EH (cell line): ENCODE data around the gene RBAK.
A peak's percentile ranks its signal among the peaks of the same experiment; 100 is the strongest.
"Not testable (repeated sequence)": the region's sequence is repeated elsewhere in the genome, so short reads cannot be mapped to it uniquely, and the experiment has no call there.

Experiments used
- DNase-seq: peaks from one replicate; pipeline ENCODE4 v3.0.0-alpha.2; 2015; ENCODE audit warnings: low read depth

The RBAK gene

DNA sequence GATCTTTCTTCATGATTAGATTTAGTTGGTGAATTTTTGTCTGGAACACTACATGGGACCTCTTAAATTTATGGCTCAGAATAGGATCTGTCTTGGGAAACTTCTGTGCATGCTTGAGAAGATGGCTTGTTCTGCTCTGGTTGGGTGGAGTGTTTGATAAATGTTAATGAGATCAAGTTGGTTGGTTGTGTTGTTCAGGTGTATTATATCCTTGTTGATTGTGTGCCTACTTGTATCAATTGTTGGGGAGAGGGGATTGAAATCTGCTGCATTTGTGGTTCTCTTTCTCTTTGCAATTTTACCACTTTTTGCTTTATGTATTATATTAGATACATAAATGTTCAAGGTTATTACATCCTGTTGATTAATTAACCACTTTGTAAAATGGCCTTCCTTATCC is 6.1 kb downstream of the RBAK start:
- not testable (repeated sequence) for DNase-seq

DNA sequence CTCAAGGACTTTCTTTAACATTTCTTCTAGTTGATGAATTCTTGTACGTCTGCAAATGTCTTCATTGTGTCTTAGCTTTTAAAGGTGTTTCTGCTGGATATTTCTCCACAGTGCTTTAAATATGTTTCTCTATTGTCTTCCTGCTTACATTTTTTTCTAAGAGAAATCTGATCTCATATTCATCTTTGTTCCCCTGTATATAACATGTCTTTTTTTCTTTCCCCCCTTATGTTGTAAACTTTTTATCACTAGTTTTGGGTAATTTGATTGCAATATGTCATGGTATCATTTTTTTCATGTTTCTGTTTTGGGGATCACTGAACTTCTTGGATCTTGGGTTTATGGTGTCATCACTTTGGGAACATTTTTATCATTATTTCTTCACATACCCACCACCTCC is 7.5 kb downstream of the RBAK start:
- DNase-seq: no peak

DNA sequence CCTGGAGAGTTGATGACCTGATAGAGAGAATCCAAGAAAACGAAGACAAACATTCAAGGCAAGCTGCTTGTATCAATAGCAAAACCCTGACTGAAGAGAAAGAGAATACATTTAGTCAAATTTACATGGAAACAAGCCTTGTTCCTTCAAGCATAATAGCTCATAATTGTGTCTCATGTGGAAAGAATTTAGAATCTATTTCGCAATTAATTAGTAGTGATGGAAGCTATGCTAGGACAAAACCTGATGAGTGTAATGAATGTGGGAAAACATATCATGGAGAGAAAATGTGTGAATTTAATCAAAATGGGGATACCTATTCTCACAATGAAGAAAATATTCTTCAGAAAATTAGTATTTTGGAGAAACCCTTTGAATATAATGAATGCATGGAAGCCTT is 18.0 kb downstream of the RBAK start:
- peak; percentile 35 for DNase-seq

DNA sequence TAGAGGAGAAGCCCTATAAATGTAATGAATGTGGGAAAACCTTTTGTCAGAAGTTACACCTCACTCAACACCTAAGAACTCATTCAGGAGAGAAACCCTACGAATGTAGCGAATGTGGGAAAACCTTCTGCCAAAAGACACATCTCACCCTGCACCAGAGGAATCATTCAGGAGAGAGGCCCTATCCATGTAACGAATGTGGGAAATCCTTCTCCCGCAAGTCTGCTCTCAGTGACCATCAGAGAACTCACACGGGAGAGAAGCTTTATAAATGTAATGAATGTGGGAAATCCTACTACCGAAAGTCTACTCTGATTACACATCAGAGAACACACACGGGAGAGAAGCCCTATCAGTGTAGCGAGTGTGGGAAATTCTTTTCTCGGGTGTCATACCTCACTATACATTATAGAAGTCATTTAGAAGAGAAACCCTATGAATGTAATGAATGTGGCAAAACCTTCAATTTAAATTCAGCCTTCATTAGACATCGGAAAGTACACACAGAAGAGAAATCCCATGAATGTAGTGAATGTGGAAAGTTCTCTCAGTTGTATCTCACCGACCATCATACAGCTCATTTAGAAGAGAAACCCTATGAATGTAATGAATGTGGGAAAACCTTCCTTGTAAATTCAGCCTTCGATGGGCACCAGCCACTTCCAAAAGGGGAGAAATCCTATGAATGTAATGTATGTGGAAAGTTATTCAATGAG is 18.9 kb downstream of the RBAK start:
- DNase-seq: peak; percentile 16

DNA sequence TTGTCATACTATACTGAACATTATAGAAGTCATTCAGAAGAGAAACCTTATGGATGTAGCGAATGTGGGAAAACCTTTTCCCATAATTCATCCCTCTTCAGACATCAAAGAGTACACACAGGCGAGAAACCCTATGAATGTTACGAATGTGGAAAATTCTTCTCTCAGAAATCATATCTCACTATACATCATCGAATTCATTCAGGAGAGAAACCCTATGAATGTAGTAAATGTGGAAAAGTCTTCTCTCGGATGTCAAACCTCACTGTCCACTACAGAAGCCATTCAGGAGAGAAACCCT is 19.4 kb downstream of the RBAK start:
- no peak for DNase-seq

DNA sequence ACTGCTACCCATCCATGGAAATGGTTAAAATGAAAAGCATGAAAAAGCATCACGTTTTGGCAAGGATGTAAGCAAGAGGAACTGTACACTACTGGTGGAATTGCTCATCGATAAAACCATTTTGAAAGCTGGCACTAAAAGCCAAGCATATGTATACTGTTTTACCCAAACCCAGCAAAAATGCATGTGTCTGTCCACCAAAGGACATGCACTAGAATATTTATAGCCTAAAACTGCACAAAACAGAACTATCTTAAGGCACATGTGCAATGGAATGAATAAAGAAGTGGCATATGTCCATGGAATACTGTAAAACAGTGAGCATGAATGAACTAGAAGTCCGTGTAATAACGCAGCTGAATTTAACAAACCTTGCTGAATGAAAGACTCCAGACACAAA is 22.9 kb downstream of the RBAK start:
- DNase-seq: no peak

DNA sequence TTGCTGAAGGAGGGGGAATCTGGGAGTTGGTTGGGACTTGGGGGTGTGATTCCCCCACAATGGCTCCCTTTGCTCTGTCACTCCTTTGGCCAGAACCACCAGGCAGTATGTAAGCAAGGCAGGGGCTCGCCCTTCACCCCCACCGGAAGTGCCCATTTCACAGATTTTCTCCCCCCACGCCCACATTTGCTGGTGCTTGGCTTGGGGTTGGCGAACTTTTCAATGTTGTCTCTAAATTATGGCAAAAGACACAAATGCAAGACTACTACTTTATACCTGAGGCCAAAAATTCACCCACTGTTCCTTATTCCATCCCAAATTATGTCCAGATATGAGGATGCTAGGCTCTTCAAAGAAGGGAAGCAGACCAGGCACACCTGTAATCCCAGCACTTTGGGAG is 24.5 kb downstream of the RBAK start:
- DNase-seq: no peak

DNA sequence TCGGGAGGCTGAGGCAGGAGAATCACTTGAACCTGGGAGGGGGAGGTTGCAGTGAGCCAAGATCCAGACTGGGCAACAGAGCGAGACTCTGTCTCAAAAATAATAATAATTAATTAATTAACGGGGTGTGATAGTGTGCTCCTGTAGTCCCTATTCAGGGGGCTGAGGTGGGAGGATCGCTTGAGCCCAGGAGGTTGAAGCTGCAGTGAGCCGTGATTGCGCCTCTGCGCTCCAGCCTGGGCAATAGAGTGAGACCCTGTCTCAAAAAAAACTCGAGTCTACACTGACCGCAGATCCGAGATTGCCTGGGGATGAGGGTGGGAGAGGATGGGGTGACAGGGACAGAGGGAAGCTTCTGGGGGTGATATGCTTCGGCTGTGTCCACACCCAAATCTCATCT is 29.5 kb downstream of the RBAK start:
- DNase-seq: not testable (repeated sequence)

DNA sequence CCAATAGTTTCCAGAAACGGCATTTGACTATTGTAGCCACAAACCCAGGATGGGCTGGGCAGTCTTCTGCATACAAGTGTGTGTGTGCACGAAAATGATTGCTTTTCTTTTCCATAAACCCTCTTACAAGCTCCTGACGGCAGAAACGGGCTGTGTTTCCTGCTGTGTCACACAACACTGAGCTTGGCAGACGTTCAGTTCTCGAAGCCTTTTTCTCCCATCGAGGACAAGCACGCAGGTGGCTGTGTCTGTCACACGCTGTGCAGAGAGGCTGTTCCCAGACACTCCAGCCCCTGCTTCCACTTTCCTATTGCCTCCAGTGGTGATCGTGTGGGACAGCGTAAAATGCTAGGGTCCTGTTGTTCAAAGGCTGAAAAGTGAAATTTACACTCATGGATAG is 32.1 kb downstream of the RBAK start:
- no peak for DNase-seq

DNA sequence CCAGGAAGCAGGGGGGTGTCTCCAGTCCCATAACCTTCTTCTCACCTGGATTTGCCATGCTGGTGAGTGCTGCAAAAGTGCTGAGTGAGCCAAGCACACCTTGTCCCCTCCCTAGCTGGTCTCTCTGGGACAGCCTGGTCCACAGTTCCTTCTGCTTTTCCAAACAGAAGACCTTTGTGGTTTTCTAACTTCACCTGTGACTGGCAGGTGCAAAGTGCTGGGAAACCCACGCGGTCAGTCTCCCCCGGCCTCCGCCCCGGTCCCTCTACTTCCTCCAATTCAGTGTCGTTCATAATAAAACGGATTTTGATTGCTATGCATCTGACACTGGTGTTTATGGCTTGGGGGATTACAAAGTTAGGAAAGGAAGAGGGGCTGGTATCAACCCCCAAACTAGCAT is 37.1 kb downstream of the RBAK start:
- no peak for DNase-seq

DNA sequence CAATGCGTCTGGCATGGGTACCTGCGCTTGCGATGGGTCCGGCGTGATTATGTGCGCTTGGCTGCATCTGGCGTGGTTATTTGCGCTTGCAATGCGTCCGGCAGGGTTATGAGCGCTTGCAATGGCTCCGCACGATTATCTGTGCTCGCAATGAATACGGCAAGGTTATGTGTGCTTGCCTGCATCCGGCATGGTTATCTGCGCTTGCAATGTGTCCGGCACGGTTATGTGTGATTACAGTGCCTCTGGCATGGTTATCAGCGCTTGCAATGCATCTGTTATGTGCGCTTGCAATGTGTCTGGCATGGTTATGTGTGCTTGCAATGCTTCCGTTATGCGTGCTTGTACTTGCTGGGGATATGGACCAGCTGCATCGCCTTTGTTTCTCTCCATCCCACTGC is 37.7 kb downstream of the RBAK start:
- no peak for DNase-seq

DNA sequence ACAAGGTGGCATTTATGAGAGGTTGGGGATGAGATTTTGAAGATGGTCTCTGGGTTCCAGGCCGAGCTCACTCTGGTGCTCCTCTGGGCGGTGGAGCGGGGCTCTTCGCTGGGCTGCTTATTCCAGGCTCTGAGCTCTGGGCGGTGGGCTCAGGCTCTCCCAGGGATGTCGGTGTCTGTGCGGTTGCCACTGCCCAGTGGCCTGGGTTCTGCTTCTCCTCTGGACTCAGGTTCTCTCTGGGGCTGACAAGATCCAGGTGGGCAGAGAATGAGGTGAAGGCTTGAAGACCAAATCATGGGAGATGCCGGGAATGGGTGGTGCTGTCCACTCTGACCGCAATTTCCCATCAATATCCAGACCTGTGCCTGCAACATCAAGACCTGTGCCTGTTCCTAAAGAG is 40.6 kb downstream of the RBAK start:
- DNase-seq: no peak

DNA sequence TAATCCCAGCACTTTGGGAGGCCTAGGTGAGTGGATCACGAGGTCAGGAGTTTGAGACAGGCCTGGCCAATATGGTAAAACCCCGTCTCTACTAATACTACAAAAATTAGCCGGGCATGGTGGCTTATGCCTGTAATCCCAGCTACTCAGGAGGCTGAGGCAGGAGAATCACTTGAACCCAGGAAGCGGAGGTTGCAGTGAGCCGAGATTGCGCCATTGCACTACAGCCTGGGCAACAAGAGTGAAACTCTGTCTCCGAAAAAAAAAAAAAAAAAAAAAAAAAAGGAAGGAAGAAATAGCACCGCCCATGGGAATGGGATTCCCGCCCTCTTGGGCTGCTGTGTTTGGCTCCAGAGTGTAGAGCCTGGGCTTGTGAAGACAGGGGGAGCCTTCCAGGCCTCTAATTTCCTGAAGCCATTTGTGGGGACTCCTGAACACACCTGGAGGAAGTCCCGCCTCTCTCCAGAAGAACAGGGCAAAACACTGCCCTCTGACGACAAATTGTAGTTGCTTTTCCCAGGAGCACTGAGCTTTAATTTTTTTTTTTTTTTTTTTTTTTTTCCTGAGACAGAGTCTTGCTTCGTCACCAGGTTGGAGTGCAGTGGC is 42.7 kb downstream of the RBAK start:
- peak; percentile 18 for DNase-seq

DNA sequence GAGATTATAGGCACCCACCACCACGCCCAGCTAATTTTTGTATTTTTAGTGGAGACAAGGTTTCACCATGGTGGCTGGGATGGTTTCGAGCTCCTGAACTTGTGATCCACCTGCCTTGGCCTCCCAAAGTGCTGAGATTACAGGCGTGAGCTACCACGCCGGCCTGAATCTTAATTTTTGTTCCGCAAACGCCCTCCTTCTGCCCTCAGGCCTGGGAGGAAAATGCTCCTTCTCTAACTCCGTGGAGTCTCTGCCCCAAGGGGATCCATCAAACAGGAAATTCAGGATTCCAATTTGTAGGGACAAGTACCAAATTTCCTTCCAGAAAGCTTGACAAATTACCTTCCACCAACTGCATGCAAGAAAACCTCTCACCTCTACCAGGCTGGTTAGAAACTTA is 43.2 kb downstream of the RBAK start:
- no peak for DNase-seq

DNA sequence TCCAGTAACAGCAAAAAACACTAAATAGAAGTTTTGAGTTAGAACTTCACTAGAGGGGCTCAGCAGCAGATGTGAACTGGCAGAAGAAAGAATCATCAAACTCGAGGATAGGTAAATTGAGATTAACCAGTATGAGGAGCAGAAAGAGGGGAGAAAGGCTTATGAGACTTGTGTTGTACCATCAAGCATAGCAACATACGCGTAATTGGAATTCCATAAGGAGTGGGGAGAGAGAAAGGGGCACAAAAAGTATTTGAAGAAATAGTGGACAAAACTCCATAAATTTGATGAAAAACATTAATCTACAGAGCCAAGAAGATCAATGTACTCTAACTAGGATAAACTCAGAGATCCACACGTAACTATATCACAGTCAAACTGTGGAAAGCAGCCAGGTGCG is 48.3 kb downstream of the RBAK start:
- DNase-seq: no peak

DNA sequence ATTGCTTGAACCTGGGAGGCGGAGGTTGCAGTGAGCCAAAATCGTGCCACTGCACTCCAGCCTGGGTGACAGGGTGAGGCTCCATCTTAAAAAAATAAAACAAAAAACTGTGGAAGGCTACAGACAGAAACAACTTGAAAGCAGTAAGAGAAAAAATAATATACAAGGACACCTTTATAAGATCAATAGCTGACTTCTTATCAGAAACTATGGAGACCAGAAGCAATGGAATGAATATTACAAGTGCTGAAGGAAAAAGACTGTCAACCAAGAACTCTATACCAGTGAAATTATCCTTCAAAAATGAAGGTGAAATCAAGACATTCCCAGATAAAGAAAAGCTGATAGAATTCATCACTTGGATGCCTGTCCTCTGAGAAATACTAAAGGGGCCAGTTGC is 49.0 kb downstream of the RBAK start:
- no peak for DNase-seq

DNA sequence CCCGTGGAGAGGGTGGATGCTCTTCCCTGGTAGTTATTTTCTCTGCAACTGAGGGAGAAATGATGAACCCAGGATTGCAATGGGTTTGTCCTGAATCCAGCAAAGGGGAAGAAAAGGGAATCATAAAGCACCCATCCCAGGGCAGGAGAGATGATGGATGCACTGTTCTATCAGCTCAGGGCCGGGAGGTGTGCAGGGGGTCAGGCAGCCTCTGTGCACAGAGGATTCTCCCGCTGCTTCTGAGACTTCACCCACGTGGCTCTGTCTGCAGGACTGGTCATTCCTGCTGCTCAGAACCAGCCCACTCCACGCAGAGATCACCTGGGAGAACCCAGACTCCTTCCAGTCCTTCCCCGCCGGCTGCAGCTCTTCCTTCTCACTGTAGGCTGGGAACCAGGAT is 70.7 kb downstream of the RBAK start:
- DNase-seq: no peak

DNA sequence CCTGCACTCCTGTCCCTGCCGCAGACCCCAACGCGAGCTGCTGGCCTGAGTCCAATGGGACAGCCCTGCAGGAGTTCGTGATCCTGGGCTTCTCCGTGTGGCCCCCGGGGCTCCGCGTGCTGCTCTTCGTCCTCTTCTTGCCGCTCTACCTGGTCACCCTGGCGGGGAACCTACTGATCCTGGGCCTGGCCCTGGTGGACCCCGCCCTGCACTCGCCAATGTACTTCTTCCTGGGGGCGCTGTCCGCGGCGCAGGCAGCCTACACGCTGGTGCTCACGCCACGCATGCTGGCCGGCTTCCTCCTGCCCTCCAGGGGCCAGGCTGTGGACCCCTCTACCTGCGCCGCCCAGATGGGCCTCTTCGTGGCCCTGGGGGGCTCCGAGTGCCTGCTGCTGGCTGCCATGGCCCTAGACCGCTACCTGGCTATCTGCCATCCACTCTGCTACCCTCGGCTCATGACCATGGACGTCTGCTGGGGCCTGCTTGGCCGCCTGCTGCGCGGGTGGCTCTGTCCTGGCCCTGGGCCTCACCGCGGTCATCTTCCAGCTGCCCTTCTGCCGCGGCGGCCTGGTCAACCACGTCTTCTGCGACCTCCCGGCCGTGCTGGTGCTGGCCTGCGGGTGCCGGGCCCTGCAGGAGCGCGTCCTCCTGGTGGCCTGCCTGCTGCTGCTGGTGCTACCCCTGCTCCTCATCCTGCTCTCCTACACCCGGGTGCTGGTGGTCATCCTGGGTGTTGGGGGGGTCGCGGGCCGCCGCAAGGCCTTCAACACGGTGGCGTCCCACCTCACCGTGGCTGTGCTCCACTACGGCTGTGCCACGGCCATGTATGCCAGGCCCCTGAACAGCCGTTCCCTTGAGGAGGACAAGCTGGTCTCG is 71.7 kb downstream of the RBAK start:
- DNase-seq: no peak
